VCaP (cell line): ENCODE measurements around the gene CRKL.

Experiments used
- H3K27ac ChIP-seq: fragments of 450-650 bp; 2 replicates; pipeline ENCODE4 v1.5.1; 2017
- TF ChIP-seq, protein P1 (sequence below): fragments of 450-650 bp; conservative IDR thresholded peaks from 2 replicates; pipeline ENCODE4 v1.5.1; 2017; ENCODE audit warnings: mild to moderate bottlenecking, moderate library complexity

CRKL gene

DNA sequence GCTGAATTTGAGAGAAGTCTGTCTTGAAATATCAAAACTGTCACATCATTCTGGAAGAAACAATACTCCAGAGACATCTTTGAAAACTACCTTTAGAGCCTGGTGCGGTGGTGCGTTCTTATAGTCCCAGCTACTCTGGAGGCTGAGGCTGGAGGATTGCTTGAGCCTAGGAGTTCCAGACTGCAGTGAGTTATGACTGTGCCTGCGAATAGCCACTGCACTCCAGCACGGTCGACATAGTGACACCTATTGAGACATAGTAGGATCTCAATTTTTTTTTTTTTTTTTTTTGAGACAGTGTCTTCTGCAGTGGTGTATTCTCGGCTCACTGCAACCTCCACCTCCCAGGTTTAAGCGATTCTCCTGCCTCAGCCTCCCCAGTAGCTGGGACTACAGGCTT is 38.3 kb downstream of the CRKL start:
- no peak overlapping the region for H3K27ac ChIP-seq
- TF ChIP-seq, protein P1, sequence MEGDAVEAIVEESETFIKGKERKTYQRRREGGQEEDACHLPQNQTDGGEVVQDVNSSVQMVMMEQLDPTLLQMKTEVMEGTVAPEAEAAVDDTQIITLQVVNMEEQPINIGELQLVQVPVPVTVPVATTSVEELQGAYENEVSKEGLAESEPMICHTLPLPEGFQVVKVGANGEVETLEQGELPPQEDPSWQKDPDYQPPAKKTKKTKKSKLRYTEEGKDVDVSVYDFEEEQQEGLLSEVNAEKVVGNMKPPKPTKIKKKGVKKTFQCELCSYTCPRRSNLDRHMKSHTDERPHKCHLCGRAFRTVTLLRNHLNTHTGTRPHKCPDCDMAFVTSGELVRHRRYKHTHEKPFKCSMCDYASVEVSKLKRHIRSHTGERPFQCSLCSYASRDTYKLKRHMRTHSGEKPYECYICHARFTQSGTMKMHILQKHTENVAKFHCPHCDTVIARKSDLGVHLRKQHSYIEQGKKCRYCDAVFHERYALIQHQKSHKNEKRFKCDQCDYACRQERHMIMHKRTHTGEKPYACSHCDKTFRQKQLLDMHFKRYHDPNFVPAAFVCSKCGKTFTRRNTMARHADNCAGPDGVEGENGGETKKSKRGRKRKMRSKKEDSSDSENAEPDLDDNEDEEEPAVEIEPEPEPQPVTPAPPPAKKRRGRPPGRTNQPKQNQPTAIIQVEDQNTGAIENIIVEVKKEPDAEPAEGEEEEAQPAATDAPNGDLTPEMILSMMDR, result no peak

DNA sequence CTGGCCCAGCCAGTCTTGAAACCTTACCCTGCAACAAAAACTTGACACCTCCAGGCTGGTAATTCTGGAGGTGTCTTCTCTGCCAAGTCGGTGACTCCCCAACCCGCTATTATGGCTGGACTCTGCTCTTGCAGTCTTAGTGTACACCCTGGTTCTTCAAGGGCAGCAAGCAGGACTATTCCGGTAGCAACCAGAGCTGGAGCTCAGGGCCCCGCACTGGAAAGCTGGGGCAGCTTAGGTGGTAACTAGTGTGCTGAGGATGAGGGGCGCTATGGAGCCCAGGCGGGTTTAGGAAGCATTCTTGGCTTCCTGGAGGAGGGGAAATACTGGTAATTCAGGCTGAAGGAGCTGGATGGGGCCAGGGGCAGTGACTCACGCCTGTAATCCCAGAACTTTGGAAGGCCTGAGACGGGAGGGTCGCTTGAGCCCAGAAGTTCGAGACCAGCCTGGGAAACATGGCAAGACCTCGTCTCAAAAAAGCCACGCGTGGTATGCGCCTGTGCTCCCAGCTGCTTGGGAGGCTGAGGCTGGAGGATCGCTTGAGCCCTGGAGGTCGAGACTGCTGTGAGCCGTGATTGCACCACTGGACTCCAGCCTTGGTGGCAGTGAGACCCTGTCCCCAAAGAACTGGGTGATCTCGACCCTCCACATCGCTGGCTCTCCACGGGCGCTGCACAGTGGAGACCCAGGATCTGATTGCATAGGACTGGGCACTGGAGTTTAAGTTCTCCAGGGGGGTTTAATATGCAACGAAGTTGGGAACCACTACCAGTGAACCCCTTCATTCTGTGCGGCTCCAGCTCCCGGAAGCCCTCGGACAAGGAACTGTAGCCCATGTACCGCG is 39.3 kb downstream of the CRKL start:
- TF ChIP-seq, protein P1, result no peak
- H3K27ac ChIP-seq, result peak overlapping the region; percentile 63; the same call in 1 of the 2 replicates

DNA sequence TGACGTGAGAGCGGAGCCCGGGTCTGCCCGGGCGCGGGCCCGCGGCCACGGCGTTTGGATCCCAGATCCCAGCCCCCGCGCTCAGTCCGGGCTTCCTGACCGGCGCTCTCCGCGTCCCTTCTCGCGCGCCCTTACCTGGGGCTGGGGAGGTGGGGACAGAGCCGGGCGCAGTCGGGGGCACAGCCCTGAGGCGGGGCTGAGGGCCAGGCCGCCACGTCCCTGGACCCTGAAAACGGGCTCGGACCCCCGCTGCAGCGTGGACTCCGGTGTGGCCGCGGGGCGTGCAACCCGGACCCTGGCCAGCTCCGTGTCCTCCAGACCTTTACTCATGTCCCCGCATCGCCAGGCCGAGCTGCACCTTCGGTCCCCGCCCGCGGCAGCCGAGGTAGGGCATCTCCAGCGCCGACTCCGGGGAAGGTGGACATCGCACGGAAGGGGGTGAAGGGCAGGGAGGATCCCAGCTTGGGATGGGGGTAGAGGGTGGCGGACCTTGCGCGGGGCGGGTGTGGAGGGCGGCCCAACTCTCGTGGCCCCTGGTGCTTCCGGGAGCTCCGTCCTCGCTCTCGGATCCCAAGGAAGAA is 40.0 kb downstream of the CRKL start:
- TF ChIP-seq, protein P1, result 0 out of 2 replicates have a peak, but pooled peaks have one; percentile 6
- peak overlapping the region; percentile 63; the same call in 1 of the 2 replicates for H3K27ac ChIP-seq

DNA sequence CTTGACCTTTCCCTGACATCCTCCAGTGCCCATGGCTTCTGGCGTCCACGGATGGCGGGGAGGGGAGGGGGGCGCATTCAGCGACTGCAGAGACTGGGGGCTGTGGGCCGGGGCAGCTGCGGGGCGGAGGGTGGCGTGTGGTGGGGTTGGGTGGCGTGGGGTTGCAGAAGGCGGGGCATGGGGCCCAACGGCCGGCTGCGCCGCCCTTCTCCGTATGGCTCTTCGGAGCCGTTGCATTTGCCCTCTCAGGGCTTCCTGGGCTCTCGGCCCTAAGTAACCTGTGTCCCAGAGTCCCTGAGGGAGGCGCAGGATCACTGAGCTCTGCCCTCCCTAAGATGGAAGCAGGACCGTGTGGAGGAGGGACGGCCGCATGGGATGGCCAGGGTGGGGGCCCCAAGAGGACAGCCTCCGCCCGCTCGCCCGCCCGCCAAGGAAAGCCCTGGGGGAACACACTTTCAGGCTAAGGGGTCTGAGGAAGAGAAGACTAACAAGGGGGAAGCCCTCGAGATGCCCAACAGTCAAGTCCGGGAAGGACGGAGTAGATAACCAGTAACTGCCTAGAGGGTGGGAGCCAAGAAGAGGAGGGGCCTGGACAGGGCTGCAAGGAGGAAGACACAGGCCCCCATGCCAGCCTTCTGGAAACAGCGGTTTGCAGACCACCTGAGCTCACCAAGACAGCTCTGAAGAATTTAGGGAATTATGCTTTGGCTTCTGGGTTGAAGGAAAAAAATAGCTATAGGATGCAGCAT is 40.6 kb downstream of the CRKL start:
- peak overlapping the region; percentile 63; the same call in 1 of the 2 replicates for H3K27ac ChIP-seq
- TF ChIP-seq, protein P1, result no peak

DNA sequence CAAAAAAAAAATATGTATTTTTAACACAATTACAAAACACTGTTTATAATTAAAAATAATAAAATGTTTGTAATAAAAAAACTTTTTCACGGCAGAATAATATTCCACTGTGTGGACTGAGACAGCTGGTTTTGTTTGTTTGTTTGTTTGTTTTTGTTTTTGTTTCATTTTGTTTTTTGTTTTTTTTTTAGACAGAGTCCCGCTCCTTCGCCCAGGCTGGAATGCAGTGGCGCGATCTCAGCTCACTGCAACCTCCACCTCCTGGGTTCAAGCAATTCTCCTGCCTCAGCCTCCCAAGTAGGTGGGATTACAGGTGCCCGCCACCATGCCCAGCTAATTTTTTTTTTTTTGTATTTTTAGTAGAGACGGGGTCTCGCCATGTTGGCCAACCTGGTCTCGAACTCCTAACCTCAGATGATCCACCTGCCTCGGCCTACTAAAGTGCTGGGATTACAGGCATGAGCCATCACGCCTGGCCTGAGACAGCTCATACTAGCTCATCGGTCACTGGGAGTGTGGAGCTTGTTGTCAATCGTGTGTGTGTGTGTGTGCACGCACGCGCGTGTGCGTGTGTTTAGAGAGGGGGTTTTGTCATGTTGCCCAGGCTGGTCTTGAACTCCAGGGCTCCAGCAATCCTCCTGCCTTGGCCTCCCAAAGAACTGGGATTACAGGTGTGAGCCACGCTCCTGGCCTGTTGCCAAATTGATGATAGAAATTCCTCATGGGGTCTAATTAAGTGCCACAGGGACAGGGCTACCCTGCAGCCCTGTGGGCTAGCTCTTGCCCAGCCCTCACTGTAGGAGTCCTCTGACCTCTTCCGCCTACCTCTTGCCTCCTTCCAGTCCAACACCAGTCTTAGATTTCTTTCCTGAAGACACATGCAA is 42.6 kb downstream of the CRKL start:
- H3K27ac ChIP-seq, result no peak overlapping the region
- TF ChIP-seq, protein P1, result no peak

DNA sequence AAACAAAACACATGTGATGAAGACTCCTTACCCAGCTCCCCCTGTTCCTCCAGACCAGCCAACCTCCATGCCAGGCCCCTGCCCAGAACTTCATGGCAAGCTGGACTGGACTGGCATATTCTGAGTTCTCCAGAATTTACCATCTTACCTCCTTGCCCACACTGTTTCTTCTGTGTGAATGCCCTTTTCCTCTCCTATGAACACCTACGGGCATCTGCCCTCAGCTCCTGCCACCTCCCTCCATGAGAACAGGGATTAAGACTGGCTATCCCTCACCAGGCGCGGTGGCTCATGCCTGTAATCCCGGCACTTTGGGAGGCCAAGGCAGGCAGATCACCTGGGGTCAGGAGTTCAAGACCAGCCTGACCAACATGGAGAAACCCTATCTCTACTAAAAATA is 43.4 kb downstream of the CRKL start:
- no peak overlapping the region for H3K27ac ChIP-seq
- TF ChIP-seq, protein P1, result no peak
